Measurements from ENCODE around the gene TREML4.

DNA sequence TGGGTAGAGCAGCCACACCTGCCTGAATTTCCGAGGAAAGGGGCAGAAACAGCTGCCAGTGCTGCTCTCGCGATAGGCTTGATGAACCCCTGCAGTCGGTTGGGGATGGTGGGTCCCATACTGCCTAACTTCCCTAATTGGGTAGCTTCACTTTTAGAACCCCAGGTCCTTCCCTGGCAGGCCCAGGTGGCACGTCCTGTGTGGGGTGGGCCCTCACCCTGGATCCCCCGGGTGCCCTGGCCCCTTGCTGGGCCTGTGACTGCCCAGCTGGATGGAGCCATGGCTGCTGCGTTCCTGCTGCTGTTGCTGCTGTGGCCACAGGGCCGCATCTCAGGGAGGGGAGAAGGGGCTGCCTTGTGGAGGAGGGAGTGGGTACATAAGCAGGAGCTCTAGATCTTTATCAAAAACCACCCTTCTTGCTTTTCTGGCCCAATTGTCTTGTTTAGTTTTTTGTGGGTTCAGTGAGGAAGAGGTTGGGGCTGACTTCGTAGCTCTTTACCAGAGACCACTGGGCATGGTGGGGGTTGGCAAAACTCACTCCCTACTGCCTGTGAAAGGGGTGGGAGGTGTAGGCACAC is 19.2 kb downstream of the TREML4 start:
- TF ChIP-seq POLR2A (IDR thresholded peaks at IDR 0.05; ENCODE audit: low read length) = no peak
- no peak for TF ChIP-seq GATA1 (IDR thresholded peaks at IDR 0.05; ENCODE audit: low read depth, low read length)
